NCI-H2081 (cell line): Measurements from ENCODE around the gene PDE12.

Experiments used
- DNase-seq, 2 experiments: peaks; one replicate each; lab custom pipeline; 2025; lab: John Stamatoyannopoulos, UW

The PDE12 gene

DNA sequence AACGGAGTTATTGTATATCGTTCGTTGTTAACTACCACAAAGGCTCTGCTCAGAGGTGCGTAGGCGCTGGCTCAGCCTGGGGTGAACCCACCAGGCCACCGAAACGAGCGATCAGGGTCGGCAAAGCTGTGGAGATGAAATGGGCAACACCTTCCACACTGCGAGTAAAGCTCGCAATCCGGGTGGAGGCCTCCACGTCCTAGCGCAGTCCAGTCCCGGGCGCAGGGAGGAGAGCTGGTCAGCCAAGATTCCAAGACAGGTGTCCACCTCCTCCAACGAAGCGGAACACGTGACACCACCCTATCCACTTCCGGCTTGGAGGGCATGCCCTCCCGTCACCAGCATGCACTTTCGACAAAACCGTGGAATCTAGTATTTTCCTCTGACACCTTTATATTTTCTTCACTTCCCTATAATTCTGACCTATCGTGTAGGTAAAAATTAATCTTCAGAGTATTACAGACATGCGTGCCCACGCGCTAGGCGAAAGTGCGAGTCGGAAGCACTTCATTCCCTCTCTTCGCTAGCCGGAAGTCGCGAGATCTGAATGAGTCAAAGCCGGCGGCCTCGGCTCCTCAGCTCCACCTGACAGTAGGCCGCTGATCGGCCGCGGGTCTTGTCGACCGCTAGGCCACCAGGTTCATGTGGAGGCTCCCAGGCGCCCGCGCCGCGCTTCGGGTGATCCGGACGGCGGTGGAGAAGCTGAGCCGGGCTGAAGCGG is at the start of gene PDE12:
Gene PDE12, plus strand, starts transcription at position 537 of the 721 bp plus-strand sequence. Its CDS starts 106 bp downstream, at position 643.
- peak; percentile 72 to 90 for DNase-seq

DNA sequence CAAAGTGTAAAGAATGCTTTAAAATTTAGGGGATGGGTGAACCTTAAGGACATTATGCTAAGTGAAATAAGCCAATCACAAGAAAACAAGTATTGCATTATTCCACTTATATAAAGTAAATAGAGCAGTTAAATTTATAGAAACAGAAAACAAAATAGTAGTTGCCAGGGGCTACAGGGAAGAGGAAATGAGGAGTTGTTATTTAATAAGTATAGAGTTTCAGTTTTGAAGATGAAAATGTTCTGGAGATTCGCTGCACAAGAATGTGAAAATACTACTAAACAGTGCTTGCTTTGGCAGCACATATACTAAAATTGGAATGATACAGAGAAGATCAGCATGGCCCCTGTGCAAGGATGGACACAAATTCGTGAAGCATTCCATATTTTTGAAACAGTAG is 43.9 kb upstream of the PDE12 start:
- no peak for DNase-seq

GRCh38 chr3:57518276-57518915 is 37.7 kb upstream of the PDE12 start:
- no peak for DNase-seq

DNA sequence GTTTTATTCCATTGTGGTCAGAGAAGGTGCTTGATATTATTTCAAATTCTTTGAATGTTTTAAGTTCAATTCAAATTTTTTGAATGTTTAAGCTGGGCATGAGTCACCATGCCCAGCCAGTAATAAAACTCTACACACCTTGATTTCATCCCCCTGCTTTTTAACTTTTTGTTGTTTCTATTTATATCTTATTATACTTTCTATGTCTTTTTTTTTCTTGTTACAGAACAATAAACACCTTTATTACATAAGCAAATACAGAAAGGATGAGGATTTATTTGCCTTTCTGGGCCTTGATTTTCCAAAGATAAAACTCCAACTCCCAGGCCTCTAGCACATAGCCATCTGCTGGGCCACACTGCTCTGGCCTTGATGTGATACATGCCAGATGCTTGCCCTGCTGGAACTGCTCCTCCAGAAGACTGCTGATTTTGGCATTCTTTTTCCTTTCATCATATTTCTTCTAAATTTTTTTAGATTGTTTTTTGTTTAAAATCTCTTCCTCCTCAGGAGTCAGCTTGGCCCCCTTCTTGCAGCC is 25.9 kb upstream of the PDE12 start:
- no peak for DNase-seq

DNA sequence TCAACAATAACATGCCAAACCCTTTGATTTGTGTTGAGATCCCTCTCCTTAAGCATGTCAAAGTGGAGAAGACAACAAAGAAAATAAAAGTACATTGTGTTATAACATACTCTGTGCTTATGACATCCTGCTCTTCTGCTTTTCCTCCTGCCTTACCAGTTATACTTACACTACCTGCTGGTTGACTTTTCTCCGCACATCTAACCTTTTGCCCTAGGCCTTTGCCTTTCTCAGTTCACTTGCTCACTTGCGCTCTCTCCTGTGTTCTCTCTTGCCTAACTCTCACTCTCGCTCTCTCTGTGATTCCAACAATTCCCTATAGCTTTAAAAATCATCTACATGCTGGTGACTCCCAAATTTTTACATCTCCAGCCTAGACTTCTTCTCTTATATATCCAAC is 17.6 kb upstream of the PDE12 start:
- DNase-seq: no peak

GRCh38 chr3:57544181-57545125 is 11.6 kb upstream of the PDE12 start, which contains the start of gene DNAH12:
DNAH12 (minus strand) TSS chr3:57544344; CDS start chr3:57542870, 1,474 bp downstream.
- peak; percentile 69 to 88 for DNase-seq

DNA sequence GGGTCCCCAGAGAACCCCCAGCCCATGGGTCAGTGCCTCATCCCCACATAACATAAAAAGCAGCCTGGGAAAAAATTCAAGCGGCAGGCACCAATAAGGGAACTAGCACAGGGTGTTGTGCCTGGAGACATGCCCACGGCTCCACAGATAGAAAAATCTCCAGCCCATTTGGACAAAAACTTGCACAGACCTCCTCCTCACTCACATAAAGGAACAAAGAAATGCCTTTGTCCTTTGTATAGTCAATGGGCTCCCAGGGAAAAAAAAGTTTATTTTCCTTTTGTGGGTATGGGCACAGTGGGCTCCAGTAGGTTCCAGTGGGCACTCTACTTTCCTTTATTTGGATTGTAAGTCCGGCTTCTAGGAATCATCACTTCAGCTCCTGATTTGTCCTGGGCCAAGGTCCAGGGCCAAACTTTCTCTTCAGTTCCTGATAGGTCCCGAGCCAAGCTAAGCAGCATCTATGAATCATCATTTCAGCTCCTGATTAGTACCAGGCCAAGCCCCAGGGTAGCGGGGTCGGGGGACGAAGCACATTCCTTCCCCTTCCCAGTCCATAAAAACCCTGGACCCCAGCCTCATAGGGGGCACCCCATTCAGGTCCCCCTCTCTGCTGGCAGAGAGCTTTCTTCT is 10.3 kb upstream of the PDE12 start:
- no peak for DNase-seq

DNA sequence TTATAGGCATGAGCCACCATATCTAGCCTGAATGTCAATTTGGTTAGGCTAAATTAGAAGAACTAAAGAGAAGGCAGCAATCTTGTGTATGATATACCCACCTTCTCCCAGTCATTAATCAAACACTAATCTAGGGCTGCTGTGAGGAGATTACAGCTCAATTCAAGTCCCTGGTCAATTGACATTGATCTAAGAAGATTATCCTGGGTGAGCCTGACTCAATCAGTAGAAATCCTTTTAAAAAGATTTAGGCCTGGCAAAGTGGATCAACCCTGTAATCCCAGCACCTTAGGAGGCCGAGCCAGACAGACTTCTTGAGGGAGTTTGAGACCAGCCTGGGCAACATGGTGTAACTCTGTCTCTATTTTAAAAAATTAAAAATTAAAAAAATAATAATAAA is 9.5 kb upstream of the PDE12 start:
- no peak for DNase-seq

DNA sequence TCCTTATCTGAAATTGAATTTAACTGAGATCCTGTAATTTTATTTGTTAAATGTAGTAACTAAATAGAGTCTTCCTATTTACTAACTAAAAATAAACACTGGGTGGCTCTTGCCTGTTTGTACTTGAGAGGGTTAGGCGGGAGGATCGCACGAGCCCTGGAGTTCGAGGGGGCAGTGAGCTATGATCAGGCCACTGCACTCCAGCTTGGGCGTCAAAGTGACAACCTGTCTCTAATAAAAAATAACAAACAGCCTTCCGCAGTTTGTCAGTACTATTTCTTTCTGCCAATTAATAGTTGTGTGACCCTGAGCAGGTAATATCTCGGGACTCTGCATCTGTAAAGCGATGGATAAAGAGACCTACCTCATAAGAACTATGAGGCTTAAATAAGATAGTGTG is 768 bp upstream of the PDE12 start:
- DNase-seq: no peak

- DNase-seq: no peak
Observed at GRCh38 chr3:57556459-57557084, 498 bp downstream of the PDE12 start.

DNA sequence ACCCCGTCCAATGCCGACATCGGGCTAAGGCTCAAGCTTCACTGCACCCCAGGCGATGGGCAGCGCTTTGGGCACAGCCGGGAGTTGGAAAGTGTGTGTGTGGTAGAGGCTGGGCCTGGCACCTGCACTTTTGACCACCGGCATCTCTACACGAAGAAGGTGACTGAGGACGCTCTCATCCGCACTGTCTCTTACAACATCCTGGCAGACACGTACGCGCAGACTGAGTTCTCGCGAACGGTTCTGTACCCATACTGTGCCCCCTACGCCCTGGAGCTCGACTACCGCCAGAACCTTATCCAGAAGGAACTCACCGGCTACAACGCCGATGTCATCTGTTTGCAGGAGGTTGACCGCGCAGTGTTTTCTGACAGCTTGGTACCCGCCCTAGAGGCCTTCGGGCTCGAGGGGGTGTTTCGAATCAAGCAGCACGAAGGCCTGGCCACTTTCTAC is 1.0 kb downstream of the PDE12 start:
- peak in 1 of 2 experiments; percentile 31 for DNase-seq

GRCh38 chr3:57559526-57559925 is 3.5 kb downstream of the PDE12 start:
- DNase-seq: no peak

DNA sequence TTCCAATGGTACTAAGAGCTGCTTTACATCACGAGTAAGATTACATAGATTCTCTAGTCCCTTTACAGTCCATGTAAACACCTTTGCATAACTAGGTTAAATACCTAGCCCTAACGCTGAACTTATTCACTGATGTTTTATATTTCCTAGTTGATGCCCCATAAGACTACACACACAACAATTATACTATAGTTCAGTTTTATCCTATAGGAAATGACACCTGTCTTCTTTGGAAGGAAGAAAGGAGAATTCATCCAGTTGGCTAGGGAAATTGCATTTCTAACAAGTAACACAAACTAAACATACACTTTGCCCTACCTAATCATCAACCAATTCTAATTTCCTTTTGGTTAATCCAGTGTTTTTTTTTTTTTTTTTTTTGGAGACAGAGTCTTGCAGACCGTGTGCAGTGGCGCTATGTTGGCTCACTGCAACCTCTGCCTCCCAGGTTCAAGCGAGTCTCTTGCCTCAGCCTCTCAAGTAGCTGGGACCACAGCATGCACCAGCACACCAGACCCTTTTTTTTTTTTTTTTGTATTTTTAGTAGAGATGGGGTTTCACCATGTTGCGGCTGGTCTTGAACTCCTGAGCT is 13.9 kb downstream of the PDE12 start:
- DNase-seq: no peak

DNA sequence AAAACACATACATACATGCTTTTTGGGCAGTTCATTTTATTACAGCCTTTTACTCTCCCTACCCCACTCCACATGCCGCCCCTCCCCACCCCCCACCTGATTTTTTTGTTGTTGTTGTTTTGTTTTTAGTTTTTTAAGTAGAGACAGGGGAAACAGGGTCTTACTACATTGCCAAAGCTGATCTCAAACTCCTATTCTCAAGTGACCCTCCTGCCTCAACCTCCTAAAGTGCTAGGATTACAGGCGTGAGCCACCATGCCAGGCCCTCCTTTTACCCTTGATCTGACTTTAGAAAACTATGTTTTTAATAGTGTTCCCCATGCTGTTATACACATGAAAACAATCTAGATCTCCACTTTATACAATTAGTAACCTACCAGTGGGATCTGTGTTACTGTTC is 14.8 kb downstream of the PDE12 start:
- no peak for DNase-seq

DNA sequence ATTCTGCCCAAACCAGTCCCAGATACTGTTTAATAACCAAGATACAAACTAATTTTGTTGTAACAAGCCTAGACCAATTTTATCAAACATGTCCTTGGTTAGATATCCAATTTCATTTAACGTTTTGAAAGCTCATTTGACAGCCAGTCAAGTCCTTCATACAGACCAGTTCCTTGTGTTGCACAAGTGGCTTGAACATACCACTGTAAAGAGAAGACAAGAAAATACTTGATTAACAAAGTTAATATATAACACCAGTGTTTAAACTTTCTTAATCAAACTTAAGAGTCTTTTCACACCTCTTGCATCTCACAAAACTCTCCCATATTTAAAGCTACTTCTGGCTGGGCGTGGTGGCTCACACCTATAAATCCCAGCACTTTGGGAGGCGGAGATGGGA is 16.0 kb downstream of the PDE12 start:
- no peak for DNase-seq

DNA sequence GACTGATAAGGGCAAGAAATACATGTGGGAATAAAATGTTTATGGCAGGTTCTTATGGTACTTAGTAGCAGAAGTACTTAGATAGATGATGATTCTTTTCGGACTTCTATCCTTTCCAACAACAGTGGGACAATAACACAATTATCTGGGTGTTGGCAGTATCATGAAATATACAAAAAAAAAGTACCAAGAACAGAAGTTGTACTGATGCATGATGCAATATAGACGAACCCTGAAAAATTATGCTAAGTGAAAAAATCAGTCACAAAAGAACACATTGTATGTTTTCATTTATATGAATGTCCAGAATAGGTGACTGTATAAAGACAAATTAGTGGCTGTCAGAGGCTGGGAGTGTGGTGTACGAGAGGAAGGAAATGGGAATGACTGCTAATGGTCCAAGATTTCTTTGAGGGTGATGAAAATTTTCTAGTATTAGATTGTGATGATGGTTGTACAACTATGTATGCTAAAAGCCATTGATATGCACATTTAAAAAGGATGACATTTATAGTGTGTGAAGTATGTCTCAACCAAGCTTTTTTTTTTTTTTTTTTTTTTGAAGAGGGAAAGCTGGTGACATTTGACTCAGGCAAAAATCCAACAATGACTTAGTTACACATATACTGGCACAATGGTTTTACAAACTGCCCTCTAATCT is 20.0 kb downstream of the PDE12 start:
- DNase-seq: no peak

DNA sequence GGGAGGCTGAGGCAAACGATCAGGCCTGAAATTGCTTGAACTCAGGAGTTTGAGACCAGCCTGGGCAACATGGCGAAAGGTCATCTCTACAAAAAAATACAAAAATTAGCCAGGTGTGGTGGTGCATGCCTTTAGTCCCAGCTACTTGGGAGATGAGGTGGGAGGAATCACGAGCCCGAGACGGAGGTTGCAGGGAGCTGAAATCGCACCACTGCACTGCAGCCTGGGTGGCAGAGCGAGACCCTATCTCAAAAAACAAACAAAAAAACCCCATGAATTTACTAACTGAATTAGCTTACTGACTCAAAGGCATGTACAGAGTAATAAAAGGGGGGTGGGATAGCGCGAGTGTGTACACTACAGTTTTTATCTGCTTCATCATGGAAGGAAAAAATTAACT is 21.7 kb downstream of the PDE12 start:
- DNase-seq: no peak

GRCh38 chr3:57582474-57583168 is 26.5 kb downstream of the PDE12 start:
- DNase-seq: peak; percentile 5 to 49

DNA sequence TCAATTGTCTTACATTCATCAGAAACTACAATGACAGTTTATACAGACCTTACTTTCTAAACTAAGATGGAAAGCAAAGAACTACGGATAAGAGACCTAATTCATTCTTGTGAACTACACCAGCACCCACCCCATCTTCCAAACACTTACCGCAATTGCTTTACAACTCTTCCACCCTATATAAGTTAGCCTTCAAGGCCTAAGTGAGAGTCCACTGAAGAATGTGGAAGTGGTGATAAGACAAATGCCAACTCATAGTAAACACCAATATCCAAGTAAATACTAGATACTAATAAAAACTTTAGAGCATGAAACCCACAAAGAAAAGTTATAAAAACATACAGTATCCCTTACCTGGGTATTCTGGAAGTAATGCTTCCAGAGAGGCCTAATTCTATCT is 27.5 kb downstream of the PDE12 start:
- DNase-seq: no peak

- no peak for DNase-seq
Observed at GRCh38 chr3:57586778-57587177, 30.7 kb downstream of the PDE12 start.
